ENCODE results near the gene PTCHD4. TPM values are rescaled to one million over a fixed set of nuclear protein-coding genes. Genes with fewer than 3 reads are reported as not detected.

The PTCHD4 gene
- total RNA-seq, 3 donors from 2014 or later, result 1.6 to 2.9 (median 1.9) TPM

GRCh38 chr6:48078120-48078519 is 32.9 kb downstream of the PTCHD4 start:
- intact Hi-C loops (cut with DNase I; ENCODE audit: low total_unique reads), result no loop called here
- no peak for DNase-seq (ENCODE audit: low spot score in 2 of 2)
- TF ChIP-seq CTCF (IDR thresholded peaks at IDR 0.05) (no peak), POLR2A (IDR thresholded peaks at IDR 0.05) (no peak)
- Histone ChIP-seq H3K27me3 (no peaks in the 10 kb centered on the region), H3K9me3 (no peaks in the 10 kb centered on the region), H3K27ac (no peak overlapping the region), H3K36me3 (no peaks in the 10 kb centered on the region), H3K4me3 (no peak overlapping the region), H3K4me1 (no peaks in the 10 kb centered on the region)

- Histone ChIP-seq H3K36me3 (no peaks in the 10 kb centered on the region), H3K4me1 (no peaks in the 10 kb centered on the region), H3K4me3 (no peak overlapping the region), H3K27ac (no peak overlapping the region), H3K27me3 (no peaks in the 10 kb centered on the region), H3K9me3 (no peaks in the 10 kb centered on the region)
- no peak for TF ChIP-seq CTCF (IDR thresholded peaks at IDR 0.05)
- no peak for TF ChIP-seq POLR2AphosphoS5 (IDR thresholded peaks at IDR 0.05)
- no peak for TF ChIP-seq POLR2A (IDR thresholded peaks at IDR 0.05)
- DNase-seq (ENCODE audit: low spot score in 2 of 2), result no peak
- intact Hi-C loops (cut with DNase I; ENCODE audit: low total_unique reads), result no loop called here
Measured at GRCh38 chr6:48075181-48075580, 35.8 kb downstream of the PTCHD4 start.

- TF ChIP-seq POLR2A (IDR thresholded peaks at IDR 0.05) (no peak), CTCF (IDR thresholded peaks at IDR 0.05) (no peak), POLR2AphosphoS5 (IDR thresholded peaks at IDR 0.05) (no peak)
- peaks cover 0 to 2% of the 10 kb centered on the region in 2 donors for H3K27me3 ChIP-seq
- H3K27ac ChIP-seq, result no peak overlapping the region
- intact Hi-C loops (cut with DNase I; ENCODE audit: low total_unique reads), result no loop called here
- H3K4me1 ChIP-seq, result no peaks in the 10 kb centered on the region
- no peaks in the 10 kb centered on the region for H3K9me3 ChIP-seq
- no peak overlapping the region for H3K4me3 ChIP-seq
- H3K36me3 ChIP-seq, result no peaks in the 10 kb centered on the region
- no peak for DNase-seq (ENCODE audit: low spot score in 2 of 2)
Measured at GRCh38 chr6:48073976-48074767, 36.8 kb downstream of the PTCHD4 start.

- peaks cover 0 to 6% of the 10 kb centered on the region in 2 donors for H3K27me3 ChIP-seq
- no peak overlapping the region for H3K27ac ChIP-seq
- H3K9me3 ChIP-seq, result no peaks in the 10 kb centered on the region
- intact Hi-C loops (cut with DNase I; ENCODE audit: low total_unique reads), result no loop called here
- no peak overlapping the region for H3K4me3 ChIP-seq
- no peaks in the 10 kb centered on the region for H3K4me1 ChIP-seq
- no peak for DNase-seq (ENCODE audit: low spot score in 2 of 2)
- TF ChIP-seq CTCF (IDR thresholded peaks at IDR 0.05), result no peak
- TF ChIP-seq POLR2AphosphoS5 (IDR thresholded peaks at IDR 0.05), result no peak
- TF ChIP-seq POLR2A (IDR thresholded peaks at IDR 0.05), result no peak
- no peaks in the 10 kb centered on the region for H3K36me3 ChIP-seq
Measured at GRCh38 chr6:48071833-48072232, 39.2 kb downstream of the PTCHD4 start.

- Histone ChIP-seq H3K36me3 (no peaks in the 10 kb centered on the region), H3K4me3 (peak overlapping the region; percentile 20 to 59 (median 43)), H3K27me3 (peaks cover 0 to 6% of the 10 kb centered on the region in 2 donors), H3K9me3 (no peaks in the 10 kb centered on the region), H3K27ac (no peak overlapping the region), H3K4me1 (no peaks in the 10 kb centered on the region)
- intact Hi-C loops (cut with DNase I; ENCODE audit: low total_unique reads), result no loop called here
- TF ChIP-seq POLR2AphosphoS5 (IDR thresholded peaks at IDR 0.05) (no peak), POLR2A (IDR thresholded peaks at IDR 0.05) (no peak), CTCF (IDR thresholded peaks at IDR 0.05) (no peak)
- no peak for DNase-seq (ENCODE audit: low spot score in 2 of 2)
Measured at GRCh38 chr6:48069280-48069679, 41.7 kb downstream of the PTCHD4 start.

Measured in breast epithelium (tissue), 4 donors.